NB4 (cell line): ENCODE results near the gene VEGFA.

Source experiments
- CTCF ChIP-seq: IDR thresholded peaks from one replicate; pipeline ENCODE4 v1.5.1; 2012; ENCODE audit warnings: low read depth, low read length
- MAX ChIP-seq: IDR thresholded peaks from 2 replicates; pipeline ENCODE4 v1.6.1; 2011; ENCODE audit warnings: low read depth, low read length
- POLR2A ChIP-seq: IDR thresholded peaks from 2 replicates; pipeline ENCODE4 v1.6.1; 2011; ENCODE audit warnings: mild to moderate bottlenecking; ENCODE audit not compliant: insufficient read length; ENCODE audit errors: extremely low read depth

- no peak for TF ChIP-seq CTCF
- no peak for TF ChIP-seq MAX
- TF ChIP-seq POLR2A: no peak
Observed at GRCh38 chr6:43753570-43754183, 16.3 kb upstream of the VEGFA start.
